Neural cell (in vitro differentiated cells): ENCODE measurements around the gene EFEMP1. TPM values are rescaled to one million over a fixed set of nuclear protein-coding genes. Genes with fewer than 3 reads are reported as not detected.

Experiments used
- H2AFZ ChIP-seq: fragments of 200-600, 300-800 bp; sonication (generic), shearing (Covaris generic); 2 replicates; pipeline ENCODE4 v1.6.0; 2014; ENCODE audit warnings: low read depth, mild to moderate bottlenecking, antibody characterized with exemption, low read length, moderate library complexity
- H3F3A ChIP-seq: fragments of 200-600 bp; shearing (Covaris generic); 2 replicates; pipeline ENCODE4 v1.6.1; 2016; ENCODE audit warnings: mild to moderate bottlenecking, moderate library complexity, mixed read lengths, antibody characterized with exemption, low read length; ENCODE audit not compliant: insufficient read depth, poor library complexity, severe bottlenecking
- H3K27ac ChIP-seq: fragments of 200-600, 300-800 bp; sonication (generic), shearing (Covaris generic); 2 replicates; pipeline ENCODE4 v1.5.1; 2014; ENCODE audit warnings: mild to moderate bottlenecking, low read length, moderate library complexity
- H3K27me3 ChIP-seq: fragments of 300-800, 200-600 bp; sonication (generic), shearing (Covaris generic); 2 replicates; pipeline ENCODE4 v1.6.0; 2014; ENCODE audit warnings: mild to moderate bottlenecking, low read depth, low read length, moderate library complexity; ENCODE audit not compliant: insufficient read depth
- H3K36me3 ChIP-seq: fragments of 300-800, 200-600 bp; sonication (generic), shearing (Covaris generic); 2 replicates; pipeline ENCODE4 v1.5.1; 2014; ENCODE audit warnings: mild to moderate bottlenecking, antibody characterized with exemption, low read length, moderate library complexity; ENCODE audit not compliant: insufficient read depth
- H3K4me2 ChIP-seq: fragments of 300-800, 200-600 bp; sonication (generic), shearing (Covaris generic); 2 replicates; pipeline ENCODE4 v1.6.0; 2014; ENCODE audit warnings: mild to moderate bottlenecking, low read length
- H3K4me3 ChIP-seq: fragments of 300-800, 200-600 bp; sonication (generic), shearing (Covaris generic); 2 replicates; pipeline ENCODE4 v1.5.1; 2014; ENCODE audit warnings: mild to moderate bottlenecking, low read length, moderate library complexity
- H3K79me2 ChIP-seq: fragments of 200-600 bp; shearing (Covaris generic); replicated peaks from 2 replicates; pipeline ENCODE4 v1.6.0; 2014; ENCODE audit warnings: mild to moderate bottlenecking, low read length, moderate library complexity; ENCODE audit not compliant: insufficient read depth
- H3K9ac ChIP-seq: fragments of 300-800, 200-600 bp; sonication (generic), shearing (Covaris generic); 2 replicates; pipeline ENCODE4 v1.6.1; 2016; ENCODE audit warnings: mild to moderate bottlenecking, low read length, mixed read lengths
- H3K9me2 ChIP-seq: fragments of 200-600 bp; shearing (Covaris generic); 2 replicates; pipeline ENCODE4 v1.6.1; 2016; ENCODE audit warnings: mild to moderate bottlenecking, low read length, mixed read lengths; ENCODE audit not compliant: insufficient read depth
- H3K9me3 ChIP-seq: fragments of 200-600, 300-800 bp; sonication (generic), shearing (Covaris generic); 2 replicates; pipeline ENCODE4 v1.6.1; 2016; ENCODE audit warnings: mild to moderate bottlenecking, mixed run types, low read length, moderate library complexity, mixed read lengths
- H4K20me1 ChIP-seq: fragments of 200-600 bp; shearing (Covaris generic); 2 replicates; pipeline ENCODE4 v1.6.1; 2016; ENCODE audit warnings: mild to moderate bottlenecking, mixed run types; ENCODE audit not compliant: insufficient read depth
- CTCF ChIP-seq: fragments of 450-650 bp; IDR thresholded peaks from 2 replicates; pipeline ENCODE4 v1.5.1; 2014; ENCODE audit warnings: antibody characterized with exemption, mild to moderate bottlenecking, moderate library complexity; ENCODE audit not compliant: poor library complexity, severe bottlenecking
- EP300 ChIP-seq: fragments of 450-650 bp; conservative IDR thresholded peaks from 2 replicates; pipeline ENCODE4 v1.6.1; 2014; ENCODE audit warnings: antibody characterized with exemption, mild to moderate bottlenecking, moderate library complexity; ENCODE audit not compliant: poor library complexity, severe bottlenecking
- MXI1 ChIP-seq: fragments of 450-650 bp; conservative IDR thresholded peaks from 2 replicates; pipeline ENCODE4 v1.6.1; 2014; ENCODE audit warnings: antibody characterized with exemption, mild to moderate bottlenecking; ENCODE audit not compliant: poor library complexity, severe bottlenecking
- POLR2AphosphoS5 ChIP-seq: IDR thresholded peaks from 2 replicates; pipeline ENCODE4 v1.6.1; 2012
- RAD21 ChIP-seq: fragments of 450-650 bp; conservative IDR thresholded peaks from 2 replicates; pipeline ENCODE4 v1.6.1; 2014; ENCODE audit warnings: antibody characterized with exemption, mild to moderate bottlenecking, moderate library complexity
- REST ChIP-seq: IDR thresholded peaks from 2 replicates; pipeline ENCODE4 v1.6.1; 2012; ENCODE audit warnings: borderline replicate concordance
- SMC3 ChIP-seq: fragments of 450-650 bp; conservative IDR thresholded peaks from 2 replicates; pipeline ENCODE4 v1.6.1; 2014; ENCODE audit warnings: antibody characterized with exemption, mild to moderate bottlenecking, moderate library complexity; ENCODE audit not compliant: poor library complexity
- TAF1 ChIP-seq: IDR thresholded peaks from 2 replicates; pipeline ENCODE4 v1.6.1; 2012; ENCODE audit warnings: low read depth
- polyA plus RNA-seq: library from polyadenylated mRNA; depleted of rRNA; stranded (reverse); fragments of >200 nt; gene quantifications from 2 replicates; pipeline ENCODE4 v1.2.3, GENCODE V29; 2014

Gene EFEMP1
- polyA plus RNA-seq, 1 donor from 2014 or later: 2.7 TPM

GRCh38 chr2:55961318-55961911, 37.8 kb upstream of the EFEMP1 start:
- no peaks in the 10 kb centered on the region for H3F3A ChIP-seq
- H2AFZ ChIP-seq: no peak overlapping the region
- H3K27me3 ChIP-seq: no peaks in the 10 kb centered on the region
- H3K79me2 ChIP-seq: no peaks in the 10 kb centered on the region
- no peaks in the 10 kb centered on the region for H3K9me3 ChIP-seq
- no peak overlapping the region for H3K4me2 ChIP-seq
- no peaks in the 10 kb centered on the region for H3K9me2 ChIP-seq
- H3K9ac ChIP-seq: no peak overlapping the region
- H4K20me1 ChIP-seq: no peaks in the 10 kb centered on the region
- H3K27ac ChIP-seq: no peak overlapping the region
- TF ChIP-seq RAD21: peak; percentile 53
- TF ChIP-seq MXI1: no peak
- no peak for TF ChIP-seq TAF1
- peak; percentile 64 for TF ChIP-seq SMC3
- TF ChIP-seq CTCF: peak; percentile 52
- no peak overlapping the region for H3K4me3 ChIP-seq
- no peaks in the 10 kb centered on the region for H3K36me3 ChIP-seq

- no peak overlapping the region for H3K9ac ChIP-seq
- H3K9me2 ChIP-seq: no peaks in the 10 kb centered on the region
- H3F3A ChIP-seq: no peaks in the 10 kb centered on the region
- no peaks in the 10 kb centered on the region for H3K9me3 ChIP-seq
- H3K4me2 ChIP-seq: no peak overlapping the region
- H2AFZ ChIP-seq: no peak overlapping the region
- no peaks in the 10 kb centered on the region for H3K27me3 ChIP-seq
- no peaks in the 10 kb centered on the region for H4K20me1 ChIP-seq
- H3K27ac ChIP-seq: no peak overlapping the region
- TF ChIP-seq EP300: no peak
- no peaks in the 10 kb centered on the region for H3K36me3 ChIP-seq
- H3K79me2 ChIP-seq: no peaks in the 10 kb centered on the region
- H3K4me3 ChIP-seq: no peak overlapping the region
Measured at GRCh38 chr2:55958756-55959155, 35.2 kb upstream of the EFEMP1 start.

- no peaks in the 10 kb centered on the region for H3K27me3 ChIP-seq
- H4K20me1 ChIP-seq: no peaks in the 10 kb centered on the region
- no peak overlapping the region for H2AFZ ChIP-seq
- no peaks in the 10 kb centered on the region for H3K36me3 ChIP-seq
- no peak overlapping the region for H3K4me2 ChIP-seq
- H3K4me3 ChIP-seq: no peak overlapping the region
- H3K9me2 ChIP-seq: no peaks in the 10 kb centered on the region
- no peak overlapping the region for H3K9ac ChIP-seq
- no peaks in the 10 kb centered on the region for H3K9me3 ChIP-seq
- TF ChIP-seq POLR2AphosphoS5 (no peak), EP300 (no peak), MXI1 (no peak), RAD21 (no peak), SMC3 (no peak), REST (no peak), TAF1 (no peak)
- no peak overlapping the region for H3K27ac ChIP-seq
- H3F3A ChIP-seq: no peaks in the 10 kb centered on the region
- H3K79me2 ChIP-seq: no peaks in the 10 kb centered on the region
Measured at GRCh38 chr2:55957142-55957541, 33.6 kb upstream of the EFEMP1 start.
